ENCODE measurements around the gene GJB5. TPM values are rescaled to one million over a fixed set of nuclear protein-coding genes. Genes with fewer than 3 reads are reported as not detected.

GJB5 gene
- polyA plus RNA-seq, 1 of the 3 experiments (the other 2 are of a cell fraction) = not detected

GRCh38 chr1:34786521-34787325 is 31.9 kb downstream of the GJB5 start (continued):
- TF ChIP-seq REST (IDR thresholded peaks at IDR 0.05; ENCODE audit: low read depth, low read length) (no peak), RFX5 (IDR thresholded peaks at IDR 0.05; ENCODE audit: low read length) (no peak), ZBTB33 (IDR thresholded peaks at IDR 0.05; ENCODE audit: borderline replicate concordance, low read depth) (no peak)

- Histone ChIP-seq H3K9me3 (no peaks in the 10 kb centered on the region), H3K27ac (ENCODE audit: low read depth in 2 of 2, low read length in 1 of 2) (no peak overlapping the region), H3K36me3 (replicated peaks in 1 of 2; ENCODE audit: control insufficient read depth in 1 of 2, insufficient read depth in 2 of 2, low read length in 1 of 2) (no peaks in the 10 kb centered on the region), H2AFZ (ENCODE audit: low read depth) (no peak overlapping the region), H3K4me1 (ENCODE audit: control insufficient read depth in 1 of 2, insufficient read depth in 2 of 2, low read depth in 1 of 2, low read length in 1 of 2) (peaks cover 0 to 2% of the 10 kb centered on the region in 2 experiments; a peak in 1 of 4 replicates), H4K20me1 (ENCODE audit: insufficient read depth) (no peaks in the 10 kb centered on the region), H3K9ac (no peak overlapping the region), H3K4me2 (no peak overlapping the region), H3K27me3 (ENCODE audit: insufficient read depth) (no peaks in the 10 kb centered on the region), H3F3A (replicated peaks; ENCODE audit: insufficient read depth) (no peaks in the 10 kb centered on the region), H3K4me3 (ENCODE audit: low read depth in 2 of 2, low read length in 1 of 2) (no peak overlapping the region), H3K79me2 (ENCODE audit: insufficient read depth) (no peaks in the 10 kb centered on the region), H3K9me2 (no peaks in the 10 kb centered on the region)
- ChIA-PET POLR2A (no interaction called here), CTCF (interaction anchor here (0.6 to 8.2 kb wide), 20 partner anchors 10 to 79 kb away, joined by 3 to 170 read pairs (median 6); partner anchors contain the start of gene SMIM12)
- WGBS (ENCODE audit: low lambda C conversion rate) = 41% methylated on average over 9 of the region's 9 CpGs
- TF ChIP-seq POLR2AphosphoS5 (IDR thresholded peaks at IDR 0.05; ENCODE audit: low read depth, low read length) (no peak), EP300 (IDR thresholded peaks at IDR 0.05; ENCODE audit: borderline replicate concordance in 1 of 2, low read depth in 1 of 2, low read length in 1 of 2) (no peak), RAD21 (IDR thresholded peaks at IDR 0.05; ENCODE audit: low read length) (peak; percentile 26; the same call in 1 of the 2 replicates)
- DNase-seq = no peak
Measured at GRCh38 chr1:34787461-34788420, 32.9 kb downstream of the GJB5 start.

Data from SK-N-SH (cell line).